Fibroblast of lung (primary cell): ENCODE results near the gene HAND1. TPM values are rescaled to one million over a fixed set of nuclear protein-coding genes. Genes with fewer than 3 reads are reported as not detected.

Source experiments
- DNase-seq, 2 donors: peaks; one replicate each; pipeline versions ENCODE4 v3.0.0 to v3.0.0-alpha.2; 2010; ENCODE audit warnings: low read depth in 2 of 2
- H2AFZ ChIP-seq: 2 replicates; pipeline ENCODE4 v1.5.1; 2012; ENCODE audit warnings: low read length, control low read depth, inconsistent platforms
- H3K27ac ChIP-seq: 2 replicates; pipeline ENCODE4 v1.5.1; 2011; ENCODE audit warnings: low read length, control low read depth; ENCODE audit not compliant: insufficient read depth
- H3K27me3 ChIP-seq: 2 replicates; pipeline ENCODE4 v1.5.1; 2011; ENCODE audit warnings: mild to moderate bottlenecking, low read length; ENCODE audit not compliant: control insufficient read depth, insufficient read depth
- H3K36me3 ChIP-seq: 2 replicates; pipeline ENCODE4 v1.5.1; 2011; ENCODE audit warnings: low read length; ENCODE audit not compliant: control insufficient read depth, insufficient read depth
- H3K4me1 ChIP-seq: 2 replicates; pipeline ENCODE4 v1.5.1; 2011; ENCODE audit warnings: low read length; ENCODE audit not compliant: control insufficient read depth, insufficient read depth; ENCODE audit errors: extremely low read depth
- H3K4me2 ChIP-seq: 2 replicates; pipeline ENCODE4 v1.5.1; 2011; ENCODE audit warnings: low read length, control low read depth; ENCODE audit not compliant: insufficient read depth; ENCODE audit errors: extremely low read depth
- H3K4me3 ChIP-seq, 4 experiments: fragments of 200-600 bp in 1 of 4; sonication (generic) in 1 of 4; replicated peaks in 1 of 4; 2 replicates each; pipeline ENCODE4 v1.5.1; 2011 to 2016; ENCODE audit warnings: low read length in 4 of 4, low read depth in 3 of 4, mild to moderate bottlenecking in 3 of 4, control low read depth in 2 of 4, inconsistent platforms in 1 of 4, mixed read lengths in 1 of 4; ENCODE audit not compliant: insufficient read depth in 1 of 4; ENCODE audit errors: control extremely low read depth in 1 of 4
- H3K79me2 ChIP-seq: 2 replicates; pipeline ENCODE4 v1.5.1; 2012; ENCODE audit warnings: mild to moderate bottlenecking, low read length, inconsistent platforms; ENCODE audit not compliant: control insufficient read depth, insufficient read depth
- H3K9ac ChIP-seq: 2 replicates; pipeline ENCODE4 v1.5.1; 2011; ENCODE audit warnings: mild to moderate bottlenecking, low read length, control low read depth; ENCODE audit not compliant: insufficient read depth
- H3K9me3 ChIP-seq: 2 replicates; pipeline ENCODE4 v1.5.1; 2012; ENCODE audit warnings: low read depth, low read length; ENCODE audit not compliant: control insufficient read depth, insufficient read depth
- H4K20me1 ChIP-seq: 2 replicates; pipeline ENCODE4 v1.5.1; 2011; ENCODE audit warnings: low read length; ENCODE audit not compliant: control insufficient read depth, insufficient read depth; ENCODE audit errors: extremely low read depth
- CTCF ChIP-seq, 2 donors: IDR thresholded peaks in 1 of 2; conservative IDR thresholded peaks in 1 of 2; 1 replicate in 1 of 2; 2 replicates in 1 of 2; pipeline ENCODE4 v1.5.1; 2011 to 2012; ENCODE audit warnings: low read length in 2 of 2, control low read depth in 1 of 2, inconsistent platforms in 1 of 2, low read depth in 1 of 2, mild to moderate bottlenecking in 1 of 2
- EZH2 ChIP-seq: IDR thresholded peaks from 2 replicates; pipeline ENCODE4 v1.5.1; 2012; ENCODE audit warnings: low read length, control low read depth, mild to moderate bottlenecking; ENCODE audit errors: missing control alignments
- polyA plus RNA-seq, 2 donors: library from polyadenylated mRNA; depleted of rRNA in 1 of 2; stranded (reverse) in 1 of 2; unstranded in 1 of 2; fragments of >200 nt; gene quantifications; 2 replicates each; pipeline ENCODE4 v1.2.1, GENCODE V29; 2011 to 2012; ENCODE audit warnings: missing spikeins in 1 of 2
- total RNA-seq: library from RNA; depleted of rRNA; stranded (reverse); fragments of >200 nt; gene quantifications from 2 replicates; pipeline ENCODE4 v1.2.1, GENCODE V29; 2014

Gene HAND1
- total and polyA plus RNA-seq, 2 donors (not counting 1 experiment from before 2014, with no cell fraction given) = not detected

DNA sequence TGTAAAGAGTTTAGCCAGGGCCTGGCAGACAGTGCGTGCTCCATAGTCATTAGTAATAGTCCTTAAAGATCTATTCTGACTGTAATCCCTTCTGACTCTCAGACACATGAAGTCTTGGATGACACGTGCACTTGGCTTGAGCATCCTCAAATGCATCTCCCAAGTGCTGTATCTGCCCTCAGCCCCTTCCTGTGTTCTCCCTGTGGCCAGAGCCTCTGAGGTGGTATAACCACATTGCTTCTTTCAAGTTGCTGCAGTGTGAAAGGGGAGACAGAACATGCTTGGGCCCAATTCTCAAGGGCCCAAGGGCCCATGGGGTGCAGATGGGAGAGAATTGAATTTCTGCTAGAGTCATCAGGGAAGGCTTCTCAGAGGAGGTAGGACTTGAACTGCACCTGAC is 30.1 kb upstream of the HAND1 start:
- peaks cover 9% of the 10 kb centered on the region for H3K27me3 ChIP-seq

DNA sequence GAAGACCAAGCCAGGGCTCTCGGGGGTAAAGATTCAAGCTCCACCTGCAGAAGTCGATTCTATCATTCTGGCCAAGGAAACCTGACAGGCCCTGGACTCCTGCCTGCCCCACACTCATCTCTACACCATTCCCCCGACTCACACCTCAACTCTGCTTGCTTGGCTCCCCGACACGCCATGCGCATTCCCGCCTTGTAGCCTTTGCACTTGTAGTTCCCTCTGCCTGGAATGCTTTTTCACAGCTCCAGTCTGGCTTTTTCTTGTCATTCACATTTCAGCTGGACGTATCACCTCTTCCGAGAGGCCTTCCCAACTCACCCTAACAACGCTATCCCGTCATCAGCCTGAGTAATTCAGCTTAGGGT is 28.7 kb upstream of the HAND1 start:
- Histone ChIP-seq H3K9me3 (no peaks in the 10 kb centered on the region), H3K27ac (no peak overlapping the region), H3K4me3 (no peak overlapping the region), H4K20me1 (no peaks in the 10 kb centered on the region), H3K36me3 (no peaks in the 10 kb centered on the region), H3K4me2 (no peak overlapping the region), H3K27me3 (peaks cover 11% of the 10 kb centered on the region), H3K79me2 (no peaks in the 10 kb centered on the region), H3K4me1 (no peaks in the 10 kb centered on the region), H2AFZ (no peak overlapping the region), H3K9ac (no peak overlapping the region)
- no peak for DNase-seq
- TF ChIP-seq CTCF (conservative IDR thresholded peaks at IDR 0.05 in 1 of 2, IDR thresholded peaks at IDR 0.05 in 1 of 2; ENCODE audit: low read depth in 1 of 2, low read length in 2 of 2) (no peak), EZH2 (no peak)

More for the DNA sequence above, 30.1 kb upstream of the HAND1 start:
- H3K36me3 ChIP-seq = no peaks in the 10 kb centered on the region
- H3K4me2 ChIP-seq = no peak overlapping the region
- H2AFZ ChIP-seq = no peak overlapping the region
- H3K9me3 ChIP-seq = no peaks in the 10 kb centered on the region
- H4K20me1 ChIP-seq = no peaks in the 10 kb centered on the region
- no peak overlapping the region for H3K9ac ChIP-seq
- no peaks in the 10 kb centered on the region for H3K4me1 ChIP-seq
- no peak overlapping the region for H3K4me3 ChIP-seq
- TF ChIP-seq CTCF (conservative IDR thresholded peaks at IDR 0.05 in 1 of 2, IDR thresholded peaks at IDR 0.05 in 1 of 2; ENCODE audit: low read depth in 1 of 2, low read length in 2 of 2) (no peak), EZH2 (no peak)
- no peak for DNase-seq
- H3K27ac ChIP-seq = no peak overlapping the region
- H3K79me2 ChIP-seq = no peaks in the 10 kb centered on the region

DNA sequence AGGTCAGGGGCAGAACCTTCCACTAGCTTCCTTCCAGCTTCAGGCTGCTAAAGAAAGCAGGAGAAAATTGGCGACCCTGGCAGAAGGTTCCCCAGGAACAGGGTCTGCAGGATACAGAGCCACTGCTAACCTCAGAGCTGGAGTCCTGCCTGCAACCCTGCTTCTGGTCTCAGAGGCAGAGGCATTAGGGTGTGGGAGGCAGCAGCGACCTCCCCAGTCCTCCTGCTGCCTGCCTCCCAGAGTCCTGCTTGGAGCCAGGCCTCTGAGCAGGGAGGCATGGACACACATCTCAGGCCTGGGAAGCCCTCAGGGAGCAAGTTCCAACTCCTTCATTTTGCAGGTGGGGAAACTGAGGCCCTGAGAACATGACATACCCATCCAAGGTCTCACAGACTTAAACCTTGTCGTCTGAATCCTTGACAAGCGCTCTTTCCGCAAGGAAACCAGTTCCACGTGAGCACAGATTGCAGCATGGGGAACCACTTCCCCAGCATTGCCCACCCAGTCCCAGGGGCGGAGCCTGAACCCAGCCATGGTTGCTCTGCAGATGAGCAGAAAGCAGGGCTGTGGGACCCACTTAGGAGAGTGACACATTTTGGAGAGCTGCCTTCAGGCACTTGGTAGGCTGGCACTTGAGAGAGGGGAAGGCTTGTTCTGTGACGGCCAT is 28.2 kb upstream of the HAND1 start:
- no peaks in the 10 kb centered on the region for H3K36me3 ChIP-seq
- no peak overlapping the region for H3K4me2 ChIP-seq
- H3K4me3 ChIP-seq = no peak overlapping the region
- no peak overlapping the region for H3K9ac ChIP-seq
- H4K20me1 ChIP-seq = no peaks in the 10 kb centered on the region
- DNase-seq = no peak
- peaks cover 11% of the 10 kb centered on the region for H3K27me3 ChIP-seq
- no peaks in the 10 kb centered on the region for H3K79me2 ChIP-seq
- no peaks in the 10 kb centered on the region for H3K4me1 ChIP-seq
- TF ChIP-seq CTCF (conservative IDR thresholded peaks at IDR 0.05 in 1 of 2, IDR thresholded peaks at IDR 0.05 in 1 of 2; ENCODE audit: low read depth in 1 of 2, low read length in 2 of 2) (no peak), EZH2 (no peak)
- H3K27ac ChIP-seq = no peak overlapping the region
- H3K9me3 ChIP-seq = no peaks in the 10 kb centered on the region
- H2AFZ ChIP-seq = no peak overlapping the region
